Measurements from ENCODE around the gene PLEKHA7.

PLEKHA7 gene

GRCh38 chr11:16758382-16759024, 255.7 kb downstream of the PLEKHA7 start:
- in situ Hi-C loops (cut with MboI; ENCODE audit: low sequenced_read_pairs), result no loop called here
- Histone ChIP-seq H3K4me1 (no peaks in the 10 kb centered on the region; the same call in 1 of the 2 replicates), H3K36me3 (replicated peaks) (peaks cover 30% of the 10 kb centered on the region)

DNA sequence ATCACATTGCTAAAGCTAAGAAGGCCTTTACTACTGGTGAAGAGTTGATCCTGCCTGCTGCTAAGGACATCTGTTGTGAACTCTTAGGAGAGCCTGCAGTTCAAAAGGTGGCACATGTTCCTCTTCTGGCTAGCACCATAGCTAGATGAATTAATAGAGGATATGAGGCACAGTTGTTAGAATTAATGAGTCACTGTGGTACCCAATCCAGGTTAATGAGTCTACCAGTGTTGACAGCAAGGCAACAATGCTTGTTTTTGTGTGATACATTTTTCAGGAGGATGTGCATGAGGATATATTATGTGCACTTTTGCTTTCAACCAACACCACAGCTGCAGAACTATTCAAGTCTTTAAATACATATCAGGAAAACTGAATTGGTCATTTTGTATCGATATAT, 263.8 kb downstream of the PLEKHA7 start:
- H3K36me3 ChIP-seq (replicated peaks), result peaks cover 82% of the 10 kb centered on the region
- H3K4me1 ChIP-seq, result peaks cover 6% of the 10 kb centered on the region
- H3K4me3 ChIP-seq, result no peak overlapping the region
- no peak for DNase-seq (ENCODE audit: low spot score in 2 of 2)
- no peaks in the 10 kb centered on the region for H3K9me3 ChIP-seq
- in situ Hi-C loops (cut with MboI; ENCODE audit: low sequenced_read_pairs), result no loop called here
- no peaks in the 10 kb centered on the region for H3K27me3 ChIP-seq (ENCODE audit: low read depth)

More at GRCh38 chr11:16758382-16759024, 255.7 kb downstream of the PLEKHA7 start:
- H3K4me3 ChIP-seq, result no peak overlapping the region
- no peak for DNase-seq (ENCODE audit: low spot score in 2 of 2)
- H3K9me3 ChIP-seq, result no peaks in the 10 kb centered on the region
- no peaks in the 10 kb centered on the region for H3K27me3 ChIP-seq (ENCODE audit: low read depth)

DNA sequence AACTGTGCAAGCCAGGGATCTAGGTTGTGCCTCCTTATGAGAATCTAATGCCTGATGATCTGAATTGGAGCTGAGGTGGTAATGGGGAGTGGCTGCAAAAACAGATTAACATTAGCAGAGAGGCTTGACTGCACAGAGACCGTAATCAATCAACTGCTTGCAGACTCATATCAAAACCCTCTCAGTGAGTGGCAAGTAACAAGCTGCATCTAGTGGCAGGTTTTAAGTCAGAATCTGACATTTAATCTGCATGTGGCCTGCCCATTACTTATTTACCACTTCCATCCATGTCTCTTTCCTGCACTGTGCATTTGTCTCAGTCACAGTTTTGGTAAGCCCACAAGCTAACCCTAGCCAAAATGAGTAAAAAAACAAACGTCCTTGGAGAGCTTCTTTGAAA, 264.5 kb downstream of the PLEKHA7 start:
- DNase-seq (ENCODE audit: low spot score in 2 of 2), result no peak
- Histone ChIP-seq H3K27me3 (ENCODE audit: low read depth) (no peaks in the 10 kb centered on the region), H3K4me1 (peaks cover 13% of the 10 kb centered on the region), H3K4me3 (no peak overlapping the region), H3K36me3 (replicated peaks) (peaks cover 89% of the 10 kb centered on the region), H3K9me3 (no peaks in the 10 kb centered on the region)
- in situ Hi-C loops (cut with MboI; ENCODE audit: low sequenced_read_pairs), result no loop called here

DNA sequence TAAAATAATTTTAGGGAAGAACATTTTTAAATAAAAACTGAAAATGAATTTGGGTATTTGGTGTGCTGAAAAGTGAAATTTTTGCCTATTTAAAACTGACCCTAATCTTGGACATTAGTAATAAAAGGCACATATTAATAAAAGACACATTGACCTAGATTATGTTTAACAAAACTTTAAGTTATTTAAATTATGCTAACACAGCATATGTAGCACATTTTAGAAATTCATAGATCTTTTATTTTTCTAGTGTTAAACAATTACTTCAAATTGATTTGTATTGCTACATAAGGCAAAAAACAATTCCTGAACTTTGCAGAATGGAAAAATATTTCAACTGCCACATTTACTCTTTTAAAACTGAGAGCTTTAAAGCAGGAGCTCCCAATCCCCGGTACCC, 265.1 kb downstream of the PLEKHA7 start:
- no peaks in the 10 kb centered on the region for H3K27me3 ChIP-seq (ENCODE audit: low read depth)
- peaks cover 92% of the 10 kb centered on the region for H3K36me3 ChIP-seq (replicated peaks)
- no peaks in the 10 kb centered on the region for H3K9me3 ChIP-seq
- peaks cover 16% of the 10 kb centered on the region for H3K4me1 ChIP-seq
- DNase-seq (ENCODE audit: low spot score in 2 of 2), result no peak
- in situ Hi-C loops (cut with MboI; ENCODE audit: low sequenced_read_pairs), result no loop called here
- no peak overlapping the region for H3K4me3 ChIP-seq

DNA sequence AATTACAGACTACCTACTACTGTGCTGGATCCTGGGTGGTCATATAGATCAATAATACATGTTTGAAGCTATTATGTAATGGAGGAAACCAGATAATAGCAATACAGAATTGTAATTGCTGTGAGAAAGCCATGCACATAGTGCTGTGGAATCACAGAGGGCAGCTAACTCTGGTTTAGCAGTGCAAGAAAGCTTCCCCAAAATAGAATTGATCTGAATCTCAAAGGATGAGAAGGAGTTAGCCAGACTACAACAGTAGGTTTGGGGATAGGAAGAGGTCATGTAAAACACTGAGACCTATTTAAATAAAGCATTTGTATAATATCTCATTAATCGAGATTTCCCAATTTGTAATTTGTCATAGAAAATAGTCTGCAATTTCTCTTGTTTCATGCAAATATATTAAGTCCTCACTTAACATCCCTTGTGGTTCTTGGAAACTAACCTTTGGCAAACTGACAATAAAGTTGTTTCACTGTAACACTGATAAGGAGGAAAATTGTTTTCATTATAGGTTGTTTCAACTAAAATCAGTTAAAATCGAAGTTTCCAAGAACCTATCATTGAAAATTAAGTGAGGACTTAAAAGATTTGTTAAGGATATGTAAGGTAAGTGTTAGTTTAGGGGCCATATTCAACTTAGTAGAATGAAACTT, 268.1 kb downstream of the PLEKHA7 start:
- Histone ChIP-seq H3K9me3 (no peaks in the 10 kb centered on the region), H3K4me1 (peaks cover 21% of the 10 kb centered on the region), H3K4me3 (no peak overlapping the region), H3K36me3 (replicated peaks) (peaks cover 81% of the 10 kb centered on the region), H3K27me3 (ENCODE audit: low read depth) (no peaks in the 10 kb centered on the region)
- in situ Hi-C loops (cut with MboI; ENCODE audit: low sequenced_read_pairs), result no loop called here
- peak in 1 of 2 experiments; percentile 29 for DNase-seq (ENCODE audit: low spot score in 2 of 2)

GRCh38 chr11:16744128-16744725, 270.0 kb downstream of the PLEKHA7 start:
- Histone ChIP-seq H3K4me3 (no peak overlapping the region), H3K9me3 (no peaks in the 10 kb centered on the region), H3K4me1 (peaks cover 26% of the 10 kb centered on the region), H3K27me3 (ENCODE audit: low read depth) (no peaks in the 10 kb centered on the region), H3K36me3 (replicated peaks) (peaks cover 66% of the 10 kb centered on the region)
- in situ Hi-C loops (cut with MboI; ENCODE audit: low sequenced_read_pairs), result no loop called here
- no peak for DNase-seq (ENCODE audit: low spot score in 2 of 2)

- in situ Hi-C loops (cut with MboI; ENCODE audit: low sequenced_read_pairs), result no loop called here
- no peaks in the 10 kb centered on the region for H3K9me3 ChIP-seq
- H3K27me3 ChIP-seq (ENCODE audit: low read depth), result no peaks in the 10 kb centered on the region
- peaks cover 26% of the 10 kb centered on the region for H3K4me1 ChIP-seq
- H3K36me3 ChIP-seq (replicated peaks), result peaks cover 62% of the 10 kb centered on the region
- no peak for DNase-seq (ENCODE audit: low spot score in 2 of 2)
- no peak overlapping the region for H3K4me3 ChIP-seq
Observed at GRCh38 chr11:16743478-16743877, 270.7 kb downstream of the PLEKHA7 start.

- no peaks in the 10 kb centered on the region for H3K9me3 ChIP-seq
- H3K27me3 ChIP-seq (ENCODE audit: low read depth), result no peaks in the 10 kb centered on the region
- H3K36me3 ChIP-seq (replicated peaks), result peaks cover 47% of the 10 kb centered on the region
- H3K4me1 ChIP-seq, result peaks cover 29% of the 10 kb centered on the region
- in situ Hi-C loops (cut with MboI; ENCODE audit: low sequenced_read_pairs), result no loop called here
- no peak for DNase-seq (ENCODE audit: low spot score in 2 of 2)
- H3K4me3 ChIP-seq, result no peak overlapping the region
Observed at GRCh38 chr11:16741473-16741872, 272.7 kb downstream of the PLEKHA7 start.

GRCh38 chr11:16738947-16739815, 275.0 kb downstream of the PLEKHA7 start:
- H3K4me1 ChIP-seq, result peaks cover 12% of the 10 kb centered on the region
- DNase-seq (ENCODE audit: low spot score in 2 of 2), result no peak
- peaks cover 26% of the 10 kb centered on the region for H3K36me3 ChIP-seq (replicated peaks)
- no peaks in the 10 kb centered on the region for H3K9me3 ChIP-seq
- H3K4me3 ChIP-seq, result peak overlapping the region; percentile 93
- H3K27me3 ChIP-seq (ENCODE audit: low read depth), result no peaks in the 10 kb centered on the region
- in situ Hi-C loops (cut with MboI; ENCODE audit: low sequenced_read_pairs), result no loop called here

GRCh38 chr11:16738193-16738946, 275.8 kb downstream of the PLEKHA7 start, which contains the start of gene C11orf58:
C11orf58 (plus strand) TSS chr11:16738647; CDS start chr11:16738779, 132 bp downstream.
- no peaks in the 10 kb centered on the region for H3K9me3 ChIP-seq
- DNase-seq (ENCODE audit: low spot score in 2 of 2), result peak; percentile 96 to 97
- H3K4me3 ChIP-seq, result peak within 1 kb of the TSS; percentile 93
- peaks cover 23% of the 10 kb centered on the region for H3K36me3 ChIP-seq (replicated peaks)
- H3K27me3 ChIP-seq (ENCODE audit: low read depth), result no peaks in the 10 kb centered on the region
- H3K4me1 ChIP-seq, result peaks cover 11% of the 10 kb centered on the region
- in situ Hi-C loops (cut with MboI; ENCODE audit: low sequenced_read_pairs), result no loop called here

DNA sequence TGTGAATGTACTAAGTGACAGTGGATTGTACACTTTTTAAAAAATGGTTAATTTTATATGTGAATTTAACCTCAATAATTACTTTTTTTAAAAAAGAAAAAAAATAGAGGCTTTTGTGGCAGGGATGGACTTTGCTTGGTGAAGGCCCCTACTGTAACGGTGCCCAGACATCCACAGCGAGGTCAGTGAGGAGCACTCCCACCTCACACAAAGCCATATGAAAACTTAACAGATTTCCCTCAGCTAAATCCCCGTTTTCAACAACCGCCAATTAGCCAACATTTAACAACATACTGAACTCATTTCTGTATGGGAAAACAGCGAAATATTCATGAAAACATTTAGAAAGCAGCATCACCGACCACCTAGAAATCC, 276.4 kb downstream of the PLEKHA7 start:
- Histone ChIP-seq H3K4me3 (peak overlapping the region; percentile 93), H3K27me3 (ENCODE audit: low read depth) (no peaks in the 10 kb centered on the region), H3K36me3 (replicated peaks) (peaks cover 19% of the 10 kb centered on the region), H3K9me3 (no peaks in the 10 kb centered on the region), H3K4me1 (peaks cover 8% of the 10 kb centered on the region)
- no peak for DNase-seq (ENCODE audit: low spot score in 2 of 2)
- in situ Hi-C loops (cut with MboI; ENCODE audit: low sequenced_read_pairs), result no loop called here
